NCI-H146 treated with DMSO at 0.1 percent for 48 hours (cell line): ENCODE results near the gene CAMK2N1.

Source experiments
- DNase-seq: peaks from one replicate; lab custom pipeline; 2025; ENCODE audit not compliant: unreplicated experiment; lab: John Stamatoyannopoulos, UW

The CAMK2N1 gene

DNA sequence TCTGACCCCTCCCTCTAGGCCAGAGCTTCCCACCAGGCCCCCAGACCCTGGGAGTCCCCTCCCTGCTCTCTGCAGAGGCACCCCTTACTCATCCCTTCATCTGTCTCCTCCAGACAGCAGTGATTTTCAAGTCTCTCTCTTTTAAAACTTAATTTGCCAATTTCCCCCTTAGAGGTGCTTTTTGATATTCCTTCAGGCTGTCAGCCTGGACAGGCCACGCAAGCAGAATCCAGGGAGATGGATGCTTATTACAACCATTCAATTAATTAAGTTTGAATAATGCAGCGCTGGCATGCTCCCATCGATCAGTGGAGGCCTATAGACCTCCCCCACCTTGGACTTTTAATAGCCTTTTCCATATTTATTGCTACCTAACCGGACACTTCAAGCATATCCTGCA is 6.2 kb downstream of the CAMK2N1 start:
- no peak for DNase-seq

DNA sequence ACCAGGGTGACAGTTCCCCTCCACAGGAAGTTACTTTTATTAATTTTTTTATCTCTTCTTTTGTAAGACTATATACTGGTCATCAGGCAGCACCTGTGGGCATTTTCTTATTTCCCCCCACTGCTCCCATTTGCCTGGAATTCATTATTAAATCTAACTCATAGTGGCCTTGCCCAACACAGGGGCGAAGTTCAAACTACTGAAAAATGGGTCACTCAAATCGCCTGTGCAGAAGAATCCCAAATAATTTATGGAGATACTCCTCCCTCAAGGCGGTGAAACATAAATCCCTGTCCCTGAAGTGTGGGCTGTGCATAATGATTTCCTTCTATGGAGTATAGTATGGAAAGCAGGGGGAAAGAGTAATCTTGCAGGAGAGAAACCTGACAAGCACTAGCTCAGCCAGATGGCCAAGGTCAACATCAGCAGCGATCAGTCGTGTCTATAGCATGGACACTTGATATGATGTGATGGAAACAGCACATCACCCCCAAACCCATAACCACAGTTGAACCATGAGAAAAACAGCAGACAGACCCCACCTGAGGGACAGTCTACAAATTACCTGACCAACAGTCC is 7.9 kb downstream of the CAMK2N1 start:
- DNase-seq: no peak

DNA sequence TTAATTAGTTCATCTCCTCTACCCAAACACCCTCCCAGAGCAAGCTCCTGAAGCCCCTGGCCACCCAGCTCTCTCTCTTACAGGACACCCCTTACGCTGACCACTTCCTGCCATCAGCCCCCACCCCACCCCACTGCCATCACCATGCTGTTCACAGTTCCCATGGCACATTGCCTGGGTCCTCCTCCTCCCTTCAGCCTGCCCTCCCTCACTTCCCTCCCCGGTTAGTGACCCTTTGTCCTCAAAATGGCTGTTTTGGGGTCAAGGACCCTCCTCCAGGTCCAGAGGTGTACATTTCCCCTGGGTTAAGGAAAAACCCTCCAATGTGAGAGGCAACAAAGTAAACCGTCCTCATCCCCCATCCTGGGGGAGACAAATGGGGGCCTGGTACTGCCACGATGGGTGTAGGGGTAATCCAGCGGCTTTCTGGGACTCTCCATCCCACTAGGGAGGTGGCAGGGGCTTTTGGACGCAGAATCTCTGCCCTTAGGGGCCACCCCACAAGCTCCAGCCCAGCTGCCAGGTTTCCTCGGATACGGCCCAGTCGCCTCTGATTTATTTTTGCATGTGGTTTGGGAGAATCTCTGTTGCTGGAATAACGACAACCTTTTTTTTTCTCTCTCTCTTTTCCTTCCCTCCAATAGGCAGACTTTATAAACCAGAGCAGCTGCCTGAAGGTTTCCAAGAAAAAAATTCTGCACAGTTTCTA is 8.5 kb downstream of the CAMK2N1 start:
- no peak for DNase-seq

DNA sequence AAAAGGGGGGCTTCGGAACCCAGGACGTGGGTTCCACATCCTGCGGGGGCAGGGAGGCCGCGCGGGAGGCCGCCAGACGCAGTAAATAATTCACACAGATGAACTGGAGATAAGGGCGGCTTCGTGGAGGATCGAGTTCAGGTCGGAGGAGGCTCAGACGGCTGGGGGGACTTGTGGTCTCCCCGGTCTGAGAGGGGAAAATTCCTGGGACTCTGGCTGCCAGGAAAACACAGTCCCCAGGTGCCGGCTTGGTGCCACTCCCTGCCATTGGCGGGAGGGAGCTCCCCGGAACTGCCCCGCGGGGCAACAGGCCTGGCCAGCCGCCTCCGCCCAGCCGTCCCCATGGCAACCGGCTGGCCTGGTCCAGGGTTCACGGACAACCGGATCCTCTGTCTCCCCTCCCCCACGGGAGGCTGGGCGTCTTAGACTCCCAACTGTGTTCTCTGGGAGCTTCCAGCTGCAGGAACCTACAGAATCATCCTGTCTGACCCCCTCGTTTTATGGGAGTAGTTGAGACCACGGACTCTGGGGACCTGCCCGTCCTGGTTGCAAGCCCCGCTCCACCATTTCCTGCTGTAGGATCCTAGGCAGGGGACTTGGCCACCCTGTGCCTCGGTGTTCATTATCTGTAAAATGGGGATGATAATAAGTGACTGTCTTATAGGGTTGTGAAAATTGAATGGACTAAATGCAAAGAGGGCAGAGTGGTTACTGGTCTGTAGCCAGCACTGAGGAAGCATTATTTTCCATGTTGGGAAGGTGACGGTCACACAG is 9.6 kb downstream of the CAMK2N1 start:
- DNase-seq: no peak

DNA sequence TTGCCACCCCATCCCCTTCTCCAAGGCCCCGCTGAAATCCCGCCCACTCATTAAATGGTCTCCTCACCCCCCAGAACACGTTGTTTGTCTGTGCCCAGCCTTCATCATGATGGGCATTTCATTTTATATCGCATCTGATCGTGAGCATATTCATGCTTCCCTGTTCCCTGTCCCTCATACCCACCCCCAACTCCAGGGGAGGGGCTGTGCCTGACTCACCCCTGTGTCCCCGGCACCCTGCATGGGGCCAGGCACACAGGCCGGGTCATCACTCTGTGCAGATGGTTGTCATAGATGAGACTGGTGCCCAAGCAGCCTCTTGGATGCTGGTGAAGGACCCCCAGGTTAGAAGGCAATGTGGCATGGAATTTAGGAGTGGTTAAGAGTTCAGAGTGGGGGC is 11.0 kb downstream of the CAMK2N1 start:
- DNase-seq: no peak

DNA sequence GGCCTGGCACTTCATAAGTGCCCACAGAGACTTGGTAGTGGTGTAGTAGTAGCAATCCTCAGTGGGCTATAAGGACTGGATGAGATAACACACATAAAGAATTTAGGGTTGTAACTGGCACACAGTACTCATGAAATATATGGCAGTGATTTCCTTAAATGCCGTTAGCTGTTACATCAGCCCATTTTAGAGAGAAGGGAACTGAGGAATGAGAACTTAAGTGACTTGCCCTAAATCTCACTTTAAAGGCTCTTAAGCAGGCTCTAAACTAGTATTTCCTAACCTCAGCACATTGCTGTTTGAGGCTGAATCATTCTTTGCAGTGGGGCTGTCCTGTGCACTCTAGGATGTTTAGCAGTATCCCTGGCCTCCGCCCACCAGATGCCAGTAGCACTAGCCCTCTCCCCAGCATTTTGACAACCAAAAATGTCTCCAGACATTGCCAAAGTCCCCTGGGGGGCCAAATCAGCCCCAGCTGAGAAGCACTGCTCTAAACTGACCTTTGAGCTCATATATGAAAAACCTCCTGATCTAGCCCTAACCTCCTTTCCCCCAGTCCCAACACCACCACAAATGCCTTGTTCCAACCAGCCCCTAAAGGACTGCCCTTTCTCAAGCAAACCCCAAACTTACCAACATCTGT is 11.6 kb downstream of the CAMK2N1 start:
- no peak for DNase-seq

DNA sequence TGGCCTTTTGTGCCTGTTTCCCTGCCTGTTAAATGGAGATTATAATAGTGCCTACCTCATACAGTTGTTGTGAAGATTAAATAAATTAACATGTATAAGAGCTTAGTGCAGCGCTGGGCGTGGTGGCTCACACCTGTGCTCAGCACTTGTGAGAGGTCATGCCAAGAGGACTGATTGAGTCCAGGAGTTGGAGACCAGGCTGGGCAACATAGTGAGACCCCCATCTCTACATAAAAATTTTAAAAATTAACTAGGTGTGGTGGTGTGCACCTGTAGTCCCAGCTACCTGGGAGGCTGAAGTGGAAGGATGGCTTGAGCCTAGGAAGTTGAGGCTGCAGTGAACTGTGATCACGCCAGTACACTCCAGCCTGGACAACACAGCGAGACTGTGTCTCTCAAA is 12.1 kb downstream of the CAMK2N1 start:
- DNase-seq: no peak

DNA sequence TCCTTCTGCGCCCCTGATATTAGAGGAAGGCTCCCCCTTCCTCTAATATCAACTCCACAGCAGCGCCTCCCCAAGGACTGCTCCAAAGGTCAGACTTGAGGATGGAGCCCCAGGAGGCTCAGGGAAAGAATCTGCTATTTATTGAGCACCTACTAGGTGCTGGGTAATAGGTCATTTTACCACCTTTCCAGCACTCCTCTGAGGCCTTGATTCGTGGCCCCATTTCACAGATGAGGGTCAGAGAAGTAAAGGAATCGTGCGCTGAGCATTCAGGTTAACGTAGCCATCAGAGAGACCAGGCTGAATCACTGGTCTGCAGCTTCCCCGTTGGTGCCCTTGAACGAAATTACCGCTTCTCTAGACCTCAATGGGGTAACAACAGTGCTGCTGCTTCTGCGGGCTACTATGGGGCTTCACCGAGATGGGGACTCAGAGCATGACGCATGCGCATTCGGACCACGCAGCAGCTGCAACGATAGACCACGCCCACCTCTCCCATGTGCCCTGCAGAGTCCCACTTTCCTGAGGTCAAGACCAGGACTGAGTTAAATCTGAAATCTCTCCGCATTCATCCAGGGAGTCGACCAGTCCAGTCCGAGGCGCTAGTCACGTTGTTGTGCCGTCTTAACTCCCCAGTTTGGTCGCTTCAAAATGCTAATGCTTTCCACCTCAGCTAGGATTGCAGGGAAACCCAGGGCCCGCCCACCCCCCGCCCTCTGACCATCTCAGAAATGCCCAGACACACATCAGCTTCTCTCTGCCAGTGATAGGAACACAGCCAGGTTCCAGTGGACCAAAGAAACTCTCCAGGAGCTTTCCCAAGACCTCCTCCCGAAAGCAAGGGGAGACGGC is 12.9 kb downstream of the CAMK2N1 start:
- no peak for DNase-seq

DNA sequence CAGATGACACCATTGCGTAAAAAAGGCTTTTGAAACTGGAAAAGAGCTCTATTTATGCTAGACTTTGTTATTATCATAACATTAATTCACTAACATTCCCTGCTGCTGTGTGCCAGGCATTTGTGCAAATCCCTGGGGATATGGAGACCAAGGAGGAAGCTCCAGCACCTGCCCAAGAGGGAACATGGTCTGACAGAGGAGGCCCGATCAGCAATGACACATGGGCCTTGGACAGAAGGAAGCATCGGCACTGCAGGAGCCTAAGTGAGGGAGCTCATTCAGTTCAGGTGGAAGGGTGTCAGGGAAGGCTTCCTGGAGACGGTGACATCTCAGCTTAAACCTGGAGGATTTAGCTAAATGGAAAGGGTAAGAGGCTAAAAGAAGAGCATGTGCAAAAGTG is 13.9 kb downstream of the CAMK2N1 start:
- no peak for DNase-seq

DNA sequence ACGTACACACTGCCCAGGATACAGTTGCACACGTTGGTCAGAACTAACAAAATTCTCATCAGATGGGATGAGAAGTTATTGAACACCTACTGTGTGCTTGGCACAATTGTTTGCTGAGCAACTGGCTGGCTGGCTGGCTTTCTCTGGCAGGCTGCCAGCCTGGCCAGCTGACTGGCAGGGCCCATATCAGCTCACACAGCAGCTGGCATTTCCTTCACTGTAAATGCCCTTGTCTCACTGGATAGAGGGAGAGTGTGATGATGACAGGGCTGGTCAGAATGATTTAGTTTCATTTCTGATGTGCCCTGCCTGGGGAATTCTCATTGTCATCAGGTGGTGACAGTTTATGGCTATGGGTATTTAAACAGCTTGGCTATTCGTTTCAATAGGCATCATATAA is 15.8 kb downstream of the CAMK2N1 start:
- DNase-seq: no peak

DNA sequence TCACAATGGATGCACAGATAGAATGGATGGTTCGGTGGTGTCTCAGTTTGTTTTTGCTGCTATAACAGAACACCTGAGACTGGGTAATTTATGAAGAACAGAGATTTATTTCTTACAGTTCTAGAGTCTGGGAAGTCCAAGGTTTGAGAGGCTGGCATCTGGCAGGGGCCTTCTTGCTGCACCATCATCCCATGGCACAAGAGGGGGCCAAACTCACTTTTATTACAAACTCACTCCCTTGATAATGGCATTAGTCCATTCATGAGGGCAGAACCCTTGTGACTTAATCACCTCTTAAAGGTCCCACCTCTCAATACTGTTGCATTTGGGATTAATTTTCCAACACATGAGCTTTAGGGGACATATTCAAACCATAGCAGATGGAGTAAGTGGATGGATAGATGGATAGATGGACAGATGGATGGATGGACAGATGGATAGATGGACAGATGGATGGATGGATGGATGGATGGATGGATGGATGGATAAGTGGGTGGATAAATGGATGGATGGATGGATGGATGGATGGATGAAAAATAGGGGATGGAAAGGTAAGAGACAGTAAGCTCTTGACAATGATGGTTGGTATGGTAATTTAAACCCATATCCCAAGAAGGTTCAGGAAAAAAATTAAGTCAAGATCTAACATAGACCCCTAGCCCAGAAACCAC is 16.5 kb downstream of the CAMK2N1 start:
- DNase-seq: no peak

DNA sequence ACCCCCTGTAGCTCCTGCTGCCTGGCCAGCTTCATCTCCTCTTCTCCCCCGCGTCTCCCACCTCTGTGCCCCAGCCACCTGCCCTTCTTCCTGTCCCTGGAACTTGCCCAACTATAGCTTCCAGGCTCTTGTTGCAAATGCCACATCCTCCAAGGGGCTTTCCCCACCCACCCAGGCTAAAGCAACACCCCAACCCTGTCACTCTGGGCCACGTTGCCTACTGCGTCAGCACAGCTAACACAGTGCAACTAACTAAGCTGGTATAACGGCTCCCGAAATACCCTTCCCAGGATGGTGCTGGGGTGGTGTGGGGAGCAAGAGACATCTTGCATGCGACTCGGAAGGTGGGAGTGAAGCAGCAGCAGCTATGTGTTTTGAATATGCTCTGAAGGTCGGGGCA is 19.7 kb downstream of the CAMK2N1 start:
- DNase-seq: no peak

DNA sequence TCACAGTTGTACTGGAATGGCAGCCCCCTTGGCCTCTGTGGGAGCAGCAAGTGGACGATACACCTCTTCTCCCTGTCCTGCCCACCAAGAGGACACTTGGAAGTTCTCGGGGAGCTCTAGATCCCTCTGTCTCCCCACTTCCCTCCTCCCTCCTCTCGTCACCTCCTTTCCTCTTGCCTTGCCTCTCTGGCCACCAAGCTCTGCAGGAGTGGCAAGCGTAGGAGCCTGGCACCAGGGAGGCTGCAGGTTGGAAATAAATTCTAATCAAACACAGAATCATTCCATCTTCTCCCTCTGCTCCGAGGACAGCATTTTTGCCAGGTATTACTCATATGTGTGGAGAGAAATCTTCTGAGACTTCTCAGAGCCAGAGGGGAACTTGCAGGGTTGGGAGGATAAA is 20.8 kb downstream of the CAMK2N1 start:
- DNase-seq: no peak

DNA sequence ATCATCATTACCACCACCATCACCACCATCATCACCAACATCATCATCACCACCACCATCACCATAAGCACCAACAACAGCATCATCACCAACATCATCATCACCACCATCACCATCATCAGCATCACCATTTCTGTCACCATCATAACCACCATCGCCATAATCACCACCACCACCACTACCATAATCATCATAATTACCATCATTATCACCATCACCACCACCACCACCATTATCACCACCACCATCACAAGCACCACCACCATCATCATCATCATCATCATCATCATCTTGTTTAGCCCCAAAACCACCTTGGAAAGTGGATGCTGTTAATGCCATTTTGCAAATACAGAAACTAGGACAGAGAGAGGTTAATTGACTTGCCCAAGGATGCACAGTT is 22.5 kb downstream of the CAMK2N1 start:
- DNase-seq: no peak

DNA sequence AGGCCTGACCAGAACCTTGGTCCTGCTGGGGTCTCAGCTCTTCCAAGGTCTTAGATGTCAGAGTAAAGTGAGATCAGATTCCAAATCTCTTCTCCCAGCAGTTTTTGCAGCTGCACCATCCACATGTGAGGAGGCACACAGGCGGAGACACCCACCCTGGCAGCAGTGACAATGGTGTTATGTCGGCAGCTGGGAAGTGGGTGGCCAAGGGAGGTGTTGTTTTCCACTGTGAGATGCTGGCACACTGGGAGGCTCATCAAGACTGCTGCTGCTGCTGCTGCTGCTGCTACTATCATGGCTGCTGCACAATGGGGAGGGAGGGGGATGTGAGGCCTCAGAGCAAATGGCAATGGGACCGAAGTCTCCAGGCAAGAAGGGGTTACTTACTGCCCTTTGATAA is 23.6 kb downstream of the CAMK2N1 start:
- no peak for DNase-seq

DNA sequence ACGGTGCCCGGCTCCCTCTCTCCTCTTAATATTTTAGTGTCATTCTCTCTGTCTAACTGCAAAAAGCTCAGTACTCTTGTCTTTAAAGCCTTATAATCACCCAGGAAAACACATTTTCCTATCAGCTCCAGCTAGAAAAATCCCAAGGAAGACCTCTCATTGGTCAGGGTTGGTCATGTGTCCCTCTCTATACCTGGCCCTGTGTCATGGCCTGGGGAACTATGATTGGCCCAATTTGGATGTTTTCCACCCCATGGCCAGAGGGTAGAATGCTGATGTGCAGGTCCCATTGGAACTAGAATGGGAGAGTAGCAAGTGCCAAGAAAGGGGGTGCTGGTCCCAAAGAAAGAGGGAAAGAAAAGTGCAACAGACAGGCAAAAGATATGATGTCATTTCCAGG is 27.3 kb downstream of the CAMK2N1 start:
- no peak for DNase-seq

DNA sequence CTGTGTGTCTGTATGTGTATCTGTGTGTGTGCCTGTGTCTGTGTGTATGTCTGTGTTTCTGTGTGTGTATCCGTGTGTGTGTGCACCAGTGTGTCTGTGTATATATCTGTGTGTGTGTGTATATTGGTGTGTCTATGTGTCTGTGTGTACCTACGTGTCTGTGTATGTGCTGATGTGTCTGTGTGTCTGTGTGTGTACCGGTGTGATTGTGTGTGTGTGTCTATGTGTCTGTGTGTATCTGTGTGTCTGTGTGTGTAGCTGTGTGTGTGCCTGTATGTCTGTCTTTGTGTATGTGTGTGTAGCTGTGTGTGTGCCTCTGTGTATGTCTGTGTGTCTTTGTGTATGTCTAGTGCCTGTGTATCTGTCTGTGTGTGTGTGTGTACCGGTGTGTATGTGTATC is 32.0 kb downstream of the CAMK2N1 start:
- DNase-seq: no peak

DNA sequence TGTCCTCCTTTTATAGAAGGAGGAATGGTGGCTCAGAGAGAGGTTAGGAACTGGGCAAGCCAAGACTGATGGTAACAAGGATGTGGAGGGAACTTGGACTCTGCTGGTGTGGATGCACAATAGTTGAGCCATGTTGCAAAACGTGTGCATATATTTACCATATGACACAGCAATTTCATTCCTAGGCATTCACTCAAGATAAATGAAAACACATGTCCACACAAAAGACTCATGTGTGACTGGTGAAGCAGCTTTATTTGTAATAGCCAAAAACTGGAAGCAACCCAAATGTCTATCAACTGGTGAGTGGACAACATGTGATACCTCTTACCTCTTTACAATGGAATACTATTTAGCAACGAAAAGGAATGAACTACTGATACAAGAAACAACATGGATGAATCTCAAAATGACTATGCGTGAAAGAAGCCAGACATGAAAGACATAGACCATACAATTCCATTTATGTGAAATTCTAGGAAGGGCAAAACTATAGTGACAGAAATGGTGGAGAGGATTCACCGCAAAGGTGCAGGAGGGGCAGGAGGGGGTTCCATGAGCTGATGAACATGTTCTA is 36.2 kb downstream of the CAMK2N1 start:
- DNase-seq: no peak

DNA sequence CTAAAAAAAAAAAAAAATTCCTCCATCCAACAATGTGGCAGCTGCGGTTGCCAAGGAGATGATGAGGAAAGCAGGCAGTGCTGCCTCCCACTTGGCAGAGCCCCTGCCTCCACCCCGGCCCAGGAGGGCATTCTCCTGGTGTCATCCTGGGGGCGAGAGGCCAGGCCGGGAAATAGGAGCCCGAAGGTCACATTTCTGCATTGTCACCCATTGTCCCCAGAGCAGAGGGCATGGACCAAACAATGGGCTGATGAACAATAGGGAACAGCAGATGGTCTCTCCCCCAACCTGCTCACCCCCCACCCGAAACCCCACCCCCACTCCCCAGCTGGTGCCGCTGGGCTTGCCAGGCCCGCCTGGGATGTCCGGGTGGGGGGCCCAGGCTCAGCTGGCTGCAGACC is 37.3 kb downstream of the CAMK2N1 start:
- no peak for DNase-seq

DNA sequence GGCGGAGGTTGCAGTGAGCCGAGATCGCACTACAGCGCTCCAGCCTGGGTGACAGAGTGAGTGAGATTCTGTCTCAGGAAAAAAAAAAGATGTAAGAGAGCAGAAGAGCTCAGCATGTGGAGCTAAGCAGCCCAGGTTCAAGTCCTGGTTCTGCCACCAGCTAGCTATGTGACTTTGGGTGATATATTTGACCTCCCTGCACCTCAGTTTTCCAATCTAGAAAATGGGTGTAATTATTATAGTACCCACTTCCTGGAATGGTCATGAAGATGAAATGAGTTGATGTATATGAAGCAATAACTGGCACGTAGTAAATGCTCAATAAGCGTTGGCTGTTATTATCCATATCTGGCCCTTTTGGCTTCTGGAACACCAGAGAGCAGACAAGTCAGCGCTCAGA is 38.2 kb downstream of the CAMK2N1 start:
- DNase-seq: no peak
